GM23248 (cell line): Measurements from ENCODE around the gene CACNA1E. TPM values are rescaled to one million over a fixed set of nuclear protein-coding genes. Genes with fewer than 3 reads are reported as not detected.

Experiments
- DNase-seq: peaks from one replicate; pipeline ENCODE4 v3.0.0-alpha.2; 2015
- H2AFZ ChIP-seq: fragments of 200-600 bp; sonication (generic); 2 replicates; pipeline ENCODE4 v1.6.1; 2016; ENCODE audit warnings: antibody characterized with exemption
- H3F3A ChIP-seq: fragments of 200-600 bp; sonication (generic); 2 replicates; pipeline ENCODE4 v1.6.1; 2016; ENCODE audit warnings: mild to moderate bottlenecking, antibody characterized with exemption, mixed run types; ENCODE audit not compliant: insufficient read depth
- H3K27ac ChIP-seq: fragments of 200-600 bp; sonication (generic); 2 replicates; pipeline ENCODE4 v1.5.1; 2016; ENCODE audit warnings: mild to moderate bottlenecking
- H3K27me3 ChIP-seq: fragments of 200-600 bp; sonication (generic); replicated peaks from 2 replicates; pipeline ENCODE4 v1.6.1; 2016; ENCODE audit warnings: mild to moderate bottlenecking; ENCODE audit not compliant: insufficient read depth
- H3K36me3 ChIP-seq: fragments of 200-600 bp; sonication (generic); 2 replicates; pipeline ENCODE4 v1.6.1; 2016; ENCODE audit warnings: low read depth, mild to moderate bottlenecking
- H3K4me1 ChIP-seq: fragments of 200-600 bp; sonication (generic); 2 replicates; pipeline ENCODE4 v1.6.1; 2016; ENCODE audit warnings: mild to moderate bottlenecking; ENCODE audit not compliant: insufficient read depth
- H3K4me2 ChIP-seq: fragments of 200-600 bp; sonication (generic); one replicate; pipeline ENCODE4 v1.6.1; 2016; ENCODE audit warnings: mild to moderate bottlenecking; ENCODE audit not compliant: unreplicated experiment
- H3K4me3 ChIP-seq: fragments of 200-600 bp; sonication (generic); 2 replicates; pipeline ENCODE4 v1.5.1; 2016; ENCODE audit warnings: mild to moderate bottlenecking
- H3K79me2 ChIP-seq: fragments of 200-600 bp; sonication (generic); 2 replicates; pipeline ENCODE4 v1.6.1; 2016; ENCODE audit warnings: mild to moderate bottlenecking; ENCODE audit not compliant: insufficient read depth
- H3K9ac ChIP-seq: fragments of 200-600 bp; sonication (generic); 2 replicates; pipeline ENCODE4 v1.6.1; 2016; ENCODE audit warnings: mild to moderate bottlenecking
- H3K9me2 ChIP-seq: fragments of 200-600 bp; sonication (generic); 2 replicates; pipeline ENCODE4 v1.6.1; 2016; ENCODE audit warnings: mixed run types, mild to moderate bottlenecking, moderate library complexity; ENCODE audit not compliant: insufficient read depth
- H3K9me3 ChIP-seq: fragments of 200-600 bp; sonication (generic); one replicate; pipeline ENCODE4 v1.6.1; 2017; ENCODE audit warnings: low read depth
- H4K20me1 ChIP-seq: fragments of 200-600 bp; sonication (generic); 2 replicates; pipeline ENCODE4 v1.6.0; 2016; ENCODE audit not compliant: insufficient read depth
- EZH2 ChIP-seq: fragments of 200-600 bp; sonication (generic); IDR thresholded peaks from 2 replicates; pipeline ENCODE4 v1.6.1; 2018; ENCODE audit warnings: antibody characterized with exemption, mild to moderate bottlenecking; ENCODE audit not compliant: insufficient read depth, poor library complexity, severe bottlenecking
- EZH2phosphoT487 ChIP-seq: fragments of 200-600 bp; sonication (generic); IDR thresholded peaks from 2 replicates; pipeline ENCODE4 v1.6.1; 2018; ENCODE audit warnings: antibody characterized with exemption, moderate library complexity, mild to moderate bottlenecking, low read depth; ENCODE audit not compliant: insufficient read depth
- WGBS, 2 experiments: methylation state at CpG; one replicate each; pipeline ENCODE4 v1.1.6; 2015 to 2017; ENCODE audit warnings: low lambda C conversion rate in 2 of 2, low coverage in 1 of 2; ENCODE audit errors: missing lambda C conversion rate in 2 of 2; 5-methylcytosine and 5-hydroxymethylcytosine counted together
- in situ Hi-C: fragments of 300-500 bp; cut with MboI; formaldehyde crosslinking; loops from 2 replicates; pipeline ENCODE4 v1.15.0; 2020
- polyA plus RNA-seq: library from polyadenylated mRNA; unstranded; fragments of >200 nt; fragmentation: Nextera tagmentation; extraction: Ambion mirVana; gene quantifications from 2 replicates; pipeline ENCODE4 v1.2.1, GENCODE V29; 2016
- total RNA-seq: library from RNA; depleted of rRNA; stranded (reverse); fragments of >200 nt; shearing (Covaris generic); gene quantifications from 2 replicates; pipeline ENCODE4 v1.2.3, GENCODE V29; 2014

Gene CACNA1E
- total and polyA plus RNA-seq, 2 experiments from 2014 or later: not detected

DNA sequence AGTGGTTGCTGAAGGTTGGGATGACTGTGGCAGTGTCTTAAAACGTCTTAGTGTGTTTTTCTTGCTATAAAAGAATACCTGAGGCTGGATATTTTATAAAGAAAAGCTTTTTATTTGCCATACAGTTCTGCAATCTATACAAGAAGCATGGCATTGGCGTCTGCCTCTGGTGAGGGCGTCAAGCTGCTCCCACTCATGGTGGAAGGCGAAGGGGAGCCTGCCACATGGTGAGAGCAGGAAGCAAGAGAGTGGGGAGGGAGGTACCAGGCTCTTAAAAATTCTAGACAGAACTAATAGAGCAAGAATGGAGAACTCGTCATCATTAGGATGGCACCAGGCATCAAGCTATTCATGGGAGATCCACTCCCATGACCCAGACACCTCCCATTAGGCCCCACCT, 140.5 kb downstream of the CACNA1E start:
- WGBS, 2 experiments: 6 to 7% methylated on average over 5 of the region's 5 CpGs
- no peak for TF ChIP-seq EZH2

DNA sequence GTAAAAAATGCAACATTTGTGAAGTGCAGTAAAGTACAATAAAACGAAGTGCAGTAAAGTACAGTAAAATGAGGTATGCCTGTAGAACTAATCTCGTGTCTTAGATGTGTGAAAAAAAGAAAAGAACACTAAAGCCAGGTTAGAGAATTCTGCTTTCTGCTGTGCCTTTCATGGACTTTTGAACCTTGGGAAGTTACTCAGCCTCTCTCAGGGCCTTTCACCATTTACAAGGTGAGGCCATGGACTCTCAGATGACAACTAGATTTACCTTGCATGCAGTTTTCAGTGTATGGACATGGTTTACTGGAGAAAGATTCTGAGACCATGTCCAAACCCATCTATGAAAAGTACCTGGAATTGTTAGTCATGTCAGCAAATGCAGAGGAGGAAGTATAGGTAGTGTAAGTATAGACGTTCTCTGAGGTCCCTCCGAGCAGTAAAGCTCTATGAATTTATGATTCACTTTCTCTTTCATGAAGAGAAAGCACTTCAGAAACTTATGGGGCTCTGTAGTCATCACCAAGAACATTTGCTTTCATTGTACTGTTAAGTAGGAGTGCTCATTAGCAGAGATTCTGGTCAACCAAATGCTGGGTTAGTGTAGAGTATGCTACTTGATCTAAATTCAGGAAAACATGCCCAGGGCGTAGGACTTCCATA, 143.1 kb downstream of the CACNA1E start:
- Histone ChIP-seq H4K20me1 (no peaks in the 10 kb centered on the region), H3K79me2 (no peaks in the 10 kb centered on the region), H3K9ac (no peak overlapping the region), H3K27me3 (no peaks in the 10 kb centered on the region), H3K9me2 (no peaks in the 10 kb centered on the region), H3K36me3 (no peaks in the 10 kb centered on the region), H3K4me2 (no peak overlapping the region), H2AFZ (no peak overlapping the region), H3K4me1 (no peaks in the 10 kb centered on the region), H3K4me3 (no peak overlapping the region), H3K9me3 (no peaks in the 10 kb centered on the region), H3K27ac (no peak overlapping the region), H3F3A (no peaks in the 10 kb centered on the region)
- WGBS, 2 experiments: 1 to 2% methylated on average over 5 of the region's 5 CpGs
- no peak for DNase-seq
- no peak for TF ChIP-seq EZH2phosphoT487
- no peak for TF ChIP-seq EZH2
- in situ Hi-C loops: no loop called here

More for the DNA sequence above, 140.5 kb downstream of the CACNA1E start:
- Histone ChIP-seq H3K36me3 (no peaks in the 10 kb centered on the region), H4K20me1 (no peaks in the 10 kb centered on the region), H3K9me2 (no peaks in the 10 kb centered on the region), H3K4me3 (no peak overlapping the region), H3K9ac (no peak overlapping the region), H3K4me1 (no peaks in the 10 kb centered on the region), H3K9me3 (no peaks in the 10 kb centered on the region), H3F3A (no peaks in the 10 kb centered on the region), H3K79me2 (no peaks in the 10 kb centered on the region), H3K27ac (no peak overlapping the region), H3K4me2 (no peak overlapping the region), H2AFZ (no peak overlapping the region), H3K27me3 (no peaks in the 10 kb centered on the region)
- DNase-seq: no peak
- in situ Hi-C loops: no loop called here

DNA sequence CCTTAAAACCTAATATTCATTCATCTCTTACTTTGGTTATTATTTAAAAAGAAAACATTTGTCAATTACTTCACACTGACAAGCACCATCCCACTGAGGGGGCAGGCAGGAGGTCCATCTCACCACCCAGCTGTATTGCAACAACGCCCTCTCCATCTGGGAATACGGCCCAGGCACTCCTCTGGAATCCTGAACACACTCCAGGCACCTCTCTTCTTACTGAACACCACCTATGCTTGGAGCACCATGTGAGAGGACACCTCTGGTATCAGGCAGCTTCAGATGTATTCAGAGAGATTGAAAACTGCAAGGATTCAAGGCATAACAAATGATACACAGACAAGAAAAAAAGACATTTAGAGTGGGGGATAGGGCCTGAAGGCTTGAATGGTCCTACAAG, 147.1 kb downstream of the CACNA1E start:
- Histone ChIP-seq H3K9me2 (no peaks in the 10 kb centered on the region), H4K20me1 (no peaks in the 10 kb centered on the region), H3K4me3 (no peak overlapping the region), H2AFZ (no peak overlapping the region), H3K79me2 (no peaks in the 10 kb centered on the region), H3K4me1 (no peaks in the 10 kb centered on the region), H3K9me3 (no peaks in the 10 kb centered on the region), H3K27me3 (no peaks in the 10 kb centered on the region), H3K36me3 (no peaks in the 10 kb centered on the region), H3K27ac (no peak overlapping the region), H3K4me2 (no peak overlapping the region), H3K9ac (no peak overlapping the region), H3F3A (no peaks in the 10 kb centered on the region)
- WGBS, 2 experiments: 2 to 10% methylated on average over 2 of the region's 2 CpGs
- in situ Hi-C loops: no loop called here
- DNase-seq: no peak
- no peak for TF ChIP-seq EZH2phosphoT487
- TF ChIP-seq EZH2: no peak

GRCh38 chr1:181630838-181631237, 147.5 kb downstream of the CACNA1E start:
- H3K4me1 ChIP-seq: no peaks in the 10 kb centered on the region
- no peak overlapping the region for H3K27ac ChIP-seq
- in situ Hi-C loops: no loop called here
- H3K9me3 ChIP-seq: no peaks in the 10 kb centered on the region
- DNase-seq: no peak
- H3F3A ChIP-seq: no peaks in the 10 kb centered on the region
- no peaks in the 10 kb centered on the region for H3K36me3 ChIP-seq
- TF ChIP-seq EZH2 (no peak), EZH2phosphoT487 (no peak)
- no peaks in the 10 kb centered on the region for H4K20me1 ChIP-seq
- no peaks in the 10 kb centered on the region for H3K79me2 ChIP-seq
- no peaks in the 10 kb centered on the region for H3K9me2 ChIP-seq
- whole genome bisulfite sequencing, 2 experiments: 3 to 8% methylated on average over 3 of the region's 3 CpGs
- no peaks in the 10 kb centered on the region for H3K27me3 ChIP-seq
- H2AFZ ChIP-seq: no peak overlapping the region
- no peak overlapping the region for H3K4me2 ChIP-seq
- H3K4me3 ChIP-seq: no peak overlapping the region
- no peak overlapping the region for H3K9ac ChIP-seq

DNA sequence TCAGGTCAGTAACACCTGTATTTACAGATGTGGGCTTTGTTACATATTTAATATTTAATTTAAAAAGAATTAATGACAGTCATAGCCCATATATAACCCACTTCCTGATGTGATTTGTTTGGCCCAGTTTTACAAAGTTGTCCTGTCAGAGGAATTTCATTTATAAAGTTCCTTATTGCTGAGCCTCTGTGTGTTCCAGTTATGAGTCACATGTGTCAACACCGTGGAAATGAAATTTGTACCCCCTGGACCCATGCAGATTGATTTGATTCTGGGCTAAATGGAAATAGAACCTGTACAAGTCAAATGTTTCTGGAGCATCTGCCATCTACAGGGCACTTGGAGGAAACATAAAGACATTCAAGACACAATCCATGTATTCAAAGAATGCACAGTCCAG, 149.2 kb downstream of the CACNA1E start:
- Histone ChIP-seq H3F3A (no peaks in the 10 kb centered on the region), H3K79me2 (no peaks in the 10 kb centered on the region), H3K27me3 (no peaks in the 10 kb centered on the region), H3K27ac (no peak overlapping the region), H3K9me3 (no peaks in the 10 kb centered on the region), H3K36me3 (no peaks in the 10 kb centered on the region), H3K4me3 (no peak overlapping the region), H2AFZ (no peak overlapping the region), H3K4me2 (no peak overlapping the region), H3K9ac (no peak overlapping the region), H3K4me1 (no peaks in the 10 kb centered on the region), H3K9me2 (no peaks in the 10 kb centered on the region), H4K20me1 (no peaks in the 10 kb centered on the region)
- TF ChIP-seq EZH2 (no peak), EZH2phosphoT487 (no peak)
- 6 to 14% methylated on average over 1 of the region's 1 CpG for WGBS, 2 experiments
- in situ Hi-C loops: no loop called here
- no peak for DNase-seq
